Body of pancreas (tissue), 4 donors: Measurements from ENCODE around the gene TMC1.

Source experiments
- POLR2A ChIP-seq, 3 donors: fragments of 450-650 bp; IDR thresholded peaks; one replicate each; pipeline ENCODE4 v1.6.1; 2016; ENCODE audit warnings: antibody characterized with exemption in 3 of 3, mild to moderate bottlenecking in 2 of 3
- TF ChIP-seq, protein P1 (sequence below), 7 experiments: fragments of 450-650 bp in 4 of 7; fragments of 200-600 bp in 3 of 7; sonication (generic) in 3 of 7; IDR thresholded peaks; one replicate each; pipeline ENCODE4 v1.5.1; 2016 to 2019; ENCODE audit warnings: antibody characterized with exemption in 7 of 7

GRCh38 chr9:72650206-72650605, 128.8 kb downstream of the TMC1 start:
- TF ChIP-seq, protein P1, sequence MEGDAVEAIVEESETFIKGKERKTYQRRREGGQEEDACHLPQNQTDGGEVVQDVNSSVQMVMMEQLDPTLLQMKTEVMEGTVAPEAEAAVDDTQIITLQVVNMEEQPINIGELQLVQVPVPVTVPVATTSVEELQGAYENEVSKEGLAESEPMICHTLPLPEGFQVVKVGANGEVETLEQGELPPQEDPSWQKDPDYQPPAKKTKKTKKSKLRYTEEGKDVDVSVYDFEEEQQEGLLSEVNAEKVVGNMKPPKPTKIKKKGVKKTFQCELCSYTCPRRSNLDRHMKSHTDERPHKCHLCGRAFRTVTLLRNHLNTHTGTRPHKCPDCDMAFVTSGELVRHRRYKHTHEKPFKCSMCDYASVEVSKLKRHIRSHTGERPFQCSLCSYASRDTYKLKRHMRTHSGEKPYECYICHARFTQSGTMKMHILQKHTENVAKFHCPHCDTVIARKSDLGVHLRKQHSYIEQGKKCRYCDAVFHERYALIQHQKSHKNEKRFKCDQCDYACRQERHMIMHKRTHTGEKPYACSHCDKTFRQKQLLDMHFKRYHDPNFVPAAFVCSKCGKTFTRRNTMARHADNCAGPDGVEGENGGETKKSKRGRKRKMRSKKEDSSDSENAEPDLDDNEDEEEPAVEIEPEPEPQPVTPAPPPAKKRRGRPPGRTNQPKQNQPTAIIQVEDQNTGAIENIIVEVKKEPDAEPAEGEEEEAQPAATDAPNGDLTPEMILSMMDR (IDR thresholded peaks at IDR 0.05) = no peak
- TF ChIP-seq POLR2A (IDR thresholded peaks at IDR 0.05) = no peak
